GM21447 (cell line): ENCODE data around the gene NDUFA6.
"Not testable (repeated sequence)": the region's sequence is repeated elsewhere in the genome, so short reads cannot be mapped to it uniquely, and the experiment has no call there.

ENCODE experiments used
- ATAC-seq: cut with Tn5 transposase; IDR thresholded peaks from one replicate; pipeline ENCODE4 v1.9.1; 2021; ENCODE audit not compliant: unreplicated experiment

NDUFA6 gene

GRCh38 chr22:42090596-42091454, at the start of gene NDUFA6:
Gene NDUFA6 (minus strand): TSS chr22:42090772. CDS start chr22:42090744, 28 bp downstream.
- peak; percentile 87 for ATAC-seq

GRCh38 chr22:42140153-42140552, 49.6 kb upstream of the NDUFA6 start:
- ATAC-seq: not testable (repeated sequence)

- ATAC-seq: not testable (repeated sequence)
Measured at GRCh38 chr22:42139508-42139907, 48.9 kb upstream of the NDUFA6 start.

GRCh38 chr22:42138972-42139371, 48.4 kb upstream of the NDUFA6 start:
- ATAC-seq: no peak

- no peak for ATAC-seq
Measured at GRCh38 chr22:42138122-42138770, 47.7 kb upstream of the NDUFA6 start.

- not testable (repeated sequence) for ATAC-seq
Measured at GRCh38 chr22:42135688-42136087, 45.1 kb upstream of the NDUFA6 start.

GRCh38 chr22:42134100-42135020, 43.8 kb upstream of the NDUFA6 start:
- no peak for ATAC-seq

GRCh38 chr22:42132457-42132856, 41.9 kb upstream of the NDUFA6 start:
- ATAC-seq: no peak

GRCh38 chr22:42131562-42131961, 41.0 kb upstream of the NDUFA6 start:
- no peak for ATAC-seq

- ATAC-seq: not testable (repeated sequence)
Measured at GRCh38 chr22:42130639-42131431, 40.3 kb upstream of the NDUFA6 start, which contains the start of gene CYP2D6. Gene CYP2D6 (minus strand): TSS chr22:42130810. CDS start chr22:42130791, 19 bp downstream.

- ATAC-seq: not testable (repeated sequence)
Measured at GRCh38 chr22:42130182-42130581, 39.6 kb upstream of the NDUFA6 start.

- ATAC-seq: not testable (repeated sequence)
Measured at GRCh38 chr22:42128776-42129694, 38.5 kb upstream of the NDUFA6 start.

- ATAC-seq: not testable (repeated sequence)
Measured at GRCh38 chr22:42128007-42128406, 37.4 kb upstream of the NDUFA6 start.

- no peak for ATAC-seq
Measured at GRCh38 chr22:42127606-42128005, 37.0 kb upstream of the NDUFA6 start.

GRCh38 chr22:42123529-42123928, 33.0 kb upstream of the NDUFA6 start:
- ATAC-seq: not testable (repeated sequence)

GRCh38 chr22:42120231-42121021, 29.9 kb upstream of the NDUFA6 start:
- ATAC-seq: not testable (repeated sequence)

GRCh38 chr22:42116848-42117424, 26.4 kb upstream of the NDUFA6 start:
- ATAC-seq: no peak

- ATAC-seq: not testable (repeated sequence)
Measured at GRCh38 chr22:42115420-42115830, 24.9 kb upstream of the NDUFA6 start.
